DMS114 treated with DMSO at 0.1 percent for 48 hours (cell line): Measurements from ENCODE around the gene LBH.

ENCODE experiments used
- DNase-seq: peaks from one replicate; lab custom pipeline; 2025; ENCODE audit not compliant: unreplicated experiment; lab: John Stamatoyannopoulos, UW

The LBH gene

DNA sequence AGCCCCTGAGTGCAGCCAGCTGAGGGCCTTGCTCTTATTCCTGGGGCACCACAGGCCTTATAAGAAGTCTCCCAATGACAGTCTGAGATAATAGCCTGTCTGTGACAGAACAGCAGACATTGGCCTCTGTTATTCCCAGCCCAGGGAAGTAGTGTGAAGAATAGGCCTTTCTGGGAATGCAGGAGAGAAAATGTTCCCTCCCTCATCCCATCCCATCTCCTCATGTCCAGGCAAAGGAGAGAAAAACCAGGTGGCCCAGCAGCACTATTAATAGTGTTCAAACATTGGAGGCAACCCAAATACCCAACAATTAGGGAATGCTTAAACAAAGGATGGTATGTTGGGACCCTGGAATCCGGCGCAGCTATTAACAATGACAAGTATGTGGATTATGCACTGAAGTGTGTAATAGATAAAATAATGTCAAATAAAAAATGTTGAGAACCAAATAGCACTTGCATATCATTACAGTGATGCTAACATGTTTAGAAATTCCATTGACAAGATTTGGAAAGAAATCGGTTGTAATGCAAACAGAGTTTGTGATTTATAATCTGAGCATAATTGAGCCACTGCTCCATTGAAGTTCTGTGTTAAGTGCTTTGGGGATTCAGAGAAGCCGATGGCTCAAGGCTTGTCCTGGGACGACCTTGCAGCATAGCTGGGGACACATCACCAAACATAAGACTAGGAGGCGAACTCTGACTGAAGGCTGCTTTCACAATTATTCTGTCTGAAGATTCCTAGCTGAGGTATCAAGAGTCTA is 69.3 kb downstream of the LBH start:
- DNase-seq, result no peak

DNA sequence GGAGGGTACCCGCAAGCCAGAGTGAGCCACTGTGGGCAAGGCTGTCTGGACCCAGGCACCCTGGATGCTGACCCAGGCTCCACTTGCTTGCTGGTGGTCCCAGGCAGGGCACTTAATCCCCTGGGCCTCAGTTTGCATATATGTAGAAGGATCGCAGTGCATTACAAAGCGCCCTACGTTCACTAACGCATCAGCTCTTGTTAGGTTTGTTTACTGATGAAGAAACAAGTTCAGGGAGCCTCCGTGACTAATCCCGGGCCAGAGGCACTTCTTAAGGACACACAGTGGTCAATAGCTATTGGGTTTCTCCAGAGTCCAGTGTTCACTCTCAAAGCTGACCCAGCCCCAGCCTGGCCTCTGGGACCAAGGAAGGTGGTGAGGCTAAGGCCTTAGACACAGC is 70.2 kb downstream of the LBH start:
- DNase-seq, result no peak

- DNase-seq, result no peak
Observed at GRCh38 chr2:30302566-30302965, 71.2 kb downstream of the LBH start.

GRCh38 chr2:30303095-30303494 is 71.8 kb downstream of the LBH start:
- no peak for DNase-seq

DNA sequence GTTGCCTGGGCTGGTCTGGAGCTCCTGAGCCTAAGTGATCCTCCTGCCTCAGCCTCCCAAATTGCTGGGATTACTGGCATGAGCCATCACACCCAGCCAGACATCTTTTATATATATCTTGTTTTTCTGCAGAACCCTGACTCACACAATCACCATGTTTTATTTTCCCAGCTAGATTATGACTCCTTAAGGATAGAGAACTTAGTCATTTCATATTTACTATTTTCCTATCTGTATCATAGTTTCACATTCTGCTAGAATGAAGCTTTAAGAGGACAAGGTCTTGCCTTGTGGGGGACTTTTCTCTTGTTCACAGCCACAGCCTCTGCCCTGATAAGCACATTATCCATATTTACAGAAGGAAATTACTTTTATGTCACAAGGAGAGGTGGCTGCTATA is 73.9 kb downstream of the LBH start:
- DNase-seq, result no peak

DNA sequence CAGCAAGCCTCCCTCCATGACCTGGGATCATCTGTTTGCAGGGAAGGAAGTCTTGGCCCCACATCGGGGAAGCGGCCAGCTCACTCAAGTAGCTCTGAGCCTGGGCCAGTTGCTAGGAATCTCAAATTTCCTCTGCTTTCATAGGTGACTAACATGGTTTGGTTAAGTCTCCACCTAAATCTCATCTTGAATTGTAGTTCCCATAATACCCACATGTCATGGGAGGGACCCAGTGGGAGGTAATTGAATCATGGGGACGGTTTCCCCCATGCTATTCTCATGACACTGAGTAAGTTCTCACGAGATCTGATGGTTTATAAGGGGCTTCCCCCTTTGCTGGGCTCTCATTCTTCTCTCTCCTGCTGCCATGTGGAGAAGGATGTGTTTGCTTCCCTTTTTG is 75.2 kb downstream of the LBH start:
- no peak for DNase-seq

GRCh38 chr2:30308280-30308679 is 76.9 kb downstream of the LBH start:
- DNase-seq, result no peak
